H1 (cell line): ENCODE measurements around the gene SOS1. TPM values are rescaled to one million over a fixed set of nuclear protein-coding genes. Genes with fewer than 3 reads are reported as not detected.

Source experiments
- CTCF ChIA-PET: fragments of 300-600 bp; sonication (Branson Sonifier 250); formaldehyde crosslinking; loops from one replicate; lab custom pipeline; 2021; ENCODE audit not compliant: partially characterized antibody; lab: Charles Lee
- POLR2A ChIA-PET: fragments of 300-600 bp; sonication (Branson Sonifier 250); formaldehyde crosslinking; loops from one replicate; lab custom pipeline; 2021; ENCODE audit warnings: inconsistent platforms; ENCODE audit not compliant: partially characterized antibody; lab: Charles Lee
- DNase-seq, 2 experiments: peaks; one replicate each; pipeline versions ENCODE4 v3.0.0 to v3.0.0-alpha.2; 2010 to 2022; ENCODE audit warnings: low spot score in 2 of 2, low read depth in 1 of 2, mixed read lengths in 1 of 2
- FAIRE-seq: peaks from 2 replicates; lab custom pipeline; 2011; peaks lifted over from hg19 to GRCh38; lab: Jason Lieb, UNC
- H2AFZ ChIP-seq: 2 replicates; pipeline ENCODE4 v1.8.1; 2012; ENCODE audit warnings: low read length, inconsistent platforms
- H2AK5ac ChIP-seq: 2 replicates; pipeline ENCODE4 v1.6.1; 2013; ENCODE audit warnings: low read depth, low read length
- H2BK120ac ChIP-seq: replicated peaks from 2 replicates; pipeline ENCODE3; 2013; ENCODE audit warnings: low read depth, low read length, inconsistent platforms
- H2BK12ac ChIP-seq: 2 replicates; pipeline ENCODE4 v1.6.1; 2013; ENCODE audit warnings: low read depth, low read length
- H2BK15ac ChIP-seq: 2 replicates; pipeline ENCODE4 v1.6.1; 2013; ENCODE audit warnings: low read length
- H2BK20ac ChIP-seq: 2 replicates; pipeline ENCODE4 v1.6.1; 2013; ENCODE audit warnings: low read length
- H2BK5ac ChIP-seq: 2 replicates; pipeline ENCODE4 v1.6.1; 2013; ENCODE audit warnings: low read depth, low read length
- H3K14ac ChIP-seq: 2 replicates; pipeline ENCODE4 v1.6.1; 2013; ENCODE audit warnings: inconsistent platforms; ENCODE audit not compliant: insufficient read length
- H3K18ac ChIP-seq: 2 replicates; pipeline ENCODE4 v1.6.1; 2013; ENCODE audit warnings: low read length; ENCODE audit errors: extremely low read depth
- H3K23ac ChIP-seq: 2 replicates; pipeline ENCODE4 v1.6.1; 2013; ENCODE audit warnings: inconsistent platforms; ENCODE audit not compliant: insufficient read length
- H3K23me2 ChIP-seq: 2 replicates; pipeline ENCODE4 v1.6.1; 2013; ENCODE audit warnings: low read depth, low read length
- H3K27ac ChIP-seq: 2 replicates; pipeline ENCODE4 v1.6.1; 2011; ENCODE audit warnings: low read depth, low read length, inconsistent platforms
- H3K27me3 ChIP-seq, 4 experiments: replicated peaks in 1 of 4; 1 replicate in 1 of 4; 2 replicates in 3 of 4; pipeline versions ENCODE4 v1.6.1 to v1.8.1; 2011 to 2013; ENCODE audit warnings: low read length in 3 of 4, mild to moderate bottlenecking in 3 of 4, inconsistent platforms in 2 of 4, mixed read lengths in 2 of 4, moderate library complexity in 1 of 4; ENCODE audit not compliant: control insufficient read depth in 3 of 4, insufficient read depth in 3 of 4; ENCODE audit errors: extremely low read depth in 1 of 4
- H3K36me3 ChIP-seq, 4 experiments: 2 replicates each; pipeline versions ENCODE4 v1.6.1 to v1.8.1; 2011 to 2013; ENCODE audit warnings: mild to moderate bottlenecking in 4 of 4, low read length in 3 of 4, moderate library complexity in 2 of 4, control low read depth in 1 of 4, inconsistent platforms in 1 of 4; ENCODE audit not compliant: insufficient read depth in 4 of 4, control insufficient read depth in 2 of 4
- H3K4ac ChIP-seq: replicated peaks from 2 replicates; pipeline ENCODE3; 2013; ENCODE audit warnings: low read length, low read depth, mixed read lengths, inconsistent platforms; ENCODE audit not compliant: insufficient read length
- H3K4me1 ChIP-seq, 4 experiments: replicated peaks in 1 of 4; 1 replicate in 1 of 4; 2 replicates in 3 of 4; pipeline versions ENCODE4 v1.6.1 to v1.8.1; 2011 to 2013; ENCODE audit warnings: low read length in 3 of 4, inconsistent platforms in 2 of 4, mixed read lengths in 1 of 4; ENCODE audit not compliant: insufficient read depth in 4 of 4, control insufficient read depth in 3 of 4
- H3K4me2 ChIP-seq, 2 experiments: 2 replicates each; pipeline versions ENCODE4 v1.6.1 to v1.8.1; 2011 to 2013; ENCODE audit warnings: low read depth in 2 of 2, low read length in 2 of 2, control low read depth in 1 of 2, inconsistent platforms in 1 of 2, mild to moderate bottlenecking in 1 of 2; ENCODE audit not compliant: insufficient read depth in 1 of 2
- H3K4me3 ChIP-seq, 4 experiments: fragments of 200-600, 300-600 bp in 1 of 4; sonication (generic), shearing (Covaris generic), sonication (Bioruptor Twin) in 1 of 4; 2 replicates each; pipeline versions ENCODE4 v1.5.1 to v1.8.1; 2011 to 2016; ENCODE audit warnings: low read length in 4 of 4, low read depth in 3 of 4, control low read depth in 2 of 4, inconsistent platforms in 2 of 4, mild to moderate bottlenecking in 2 of 4, mixed read lengths in 1 of 4, moderate library complexity in 1 of 4; ENCODE audit not compliant: insufficient read depth in 2 of 4; ENCODE audit errors: extremely low read depth in 1 of 4
- H3K56ac ChIP-seq: replicated peaks from 2 replicates; pipeline ENCODE3; 2013; ENCODE audit warnings: low read depth, mild to moderate bottlenecking, mixed read lengths, low read length, inconsistent platforms; ENCODE audit not compliant: insufficient read length
- H3K79me1 ChIP-seq: 2 replicates; pipeline ENCODE4 v1.6.1; 2013; ENCODE audit warnings: low read depth, low read length, control low read depth
- H3K79me2 ChIP-seq, 2 experiments: 2 replicates each; pipeline versions ENCODE4 v1.6.1 to v1.8.1; 2012 to 2013; ENCODE audit warnings: low read length in 2 of 2, mild to moderate bottlenecking in 2 of 2, inconsistent platforms in 1 of 2; ENCODE audit not compliant: insufficient read depth in 2 of 2, control insufficient read depth in 1 of 2
- H3K9ac ChIP-seq, 4 experiments: replicated peaks in 1 of 4; 1 replicate in 1 of 4; 2 replicates in 3 of 4; pipeline versions ENCODE4 v1.6.1 to v1.8.1; 2011 to 2013; ENCODE audit warnings: low read depth in 3 of 4, low read length in 3 of 4, control low read depth in 2 of 4, mild to moderate bottlenecking in 2 of 4, moderate library complexity in 2 of 4, inconsistent platforms in 1 of 4; ENCODE audit errors: extremely low read depth in 1 of 4
- H3K9me3 ChIP-seq, 2 experiments: 2 replicates each; pipeline versions ENCODE4 v1.6.1 to v1.8.1; 2012 to 2013; ENCODE audit warnings: mild to moderate bottlenecking in 2 of 2, moderate library complexity in 2 of 2, control low read depth in 1 of 2, inconsistent platforms in 1 of 2, low read depth in 1 of 2, low read length in 1 of 2, mixed read lengths in 1 of 2; ENCODE audit not compliant: insufficient read depth in 2 of 2
- H4K20me1 ChIP-seq, 2 experiments: replicated peaks in 1 of 2; 2 replicates each; pipeline versions ENCODE3 to v1.8.1; 2011 to 2013; ENCODE audit warnings: inconsistent platforms in 2 of 2, low read length in 2 of 2, mild to moderate bottlenecking in 1 of 2; ENCODE audit not compliant: insufficient read depth in 2 of 2, control insufficient read depth in 1 of 2
- H4K5ac ChIP-seq: 2 replicates; pipeline ENCODE4 v1.6.1; 2013; ENCODE audit warnings: low read length, low read depth, mixed read lengths, inconsistent platforms; ENCODE audit not compliant: insufficient read length
- H4K8ac ChIP-seq: 2 replicates; pipeline ENCODE4 v1.8.0; 2013; ENCODE audit warnings: mild to moderate bottlenecking, moderate library complexity, low read length, inconsistent platforms; ENCODE audit not compliant: insufficient read depth; ENCODE audit errors: extremely low read depth
- H4K91ac ChIP-seq: replicated peaks from 2 replicates; pipeline ENCODE3; 2013; ENCODE audit warnings: low read length, mixed read lengths, inconsistent platforms; ENCODE audit not compliant: insufficient read length
- BRCA1 ChIP-seq: IDR thresholded peaks from 2 replicates; pipeline ENCODE4 v1.6.1; 2012; ENCODE audit warnings: low read depth, low read length, improper control_type of control experiment
- YY1 ChIP-seq: IDR thresholded peaks from 2 replicates; pipeline ENCODE4 v1.6.1; 2011; ENCODE audit warnings: low read depth, mild to moderate bottlenecking, low read length
- WGBS, 2 experiments: shearing (Covaris generic) in 1 of 2; methylation state at CpG; one replicate each; pipeline versions ENCODE4 v1.1.6 to v1.1.7; 2013 to 2015; ENCODE audit warnings: low lambda C conversion rate in 2 of 2, mixed read lengths in 2 of 2, inconsistent platforms in 1 of 2, low coverage in 1 of 2, missing lambda C conversion rate in 1 of 2; ENCODE audit not compliant: insufficient replicate concordance in 2 of 2, insufficient coverage in 1 of 2, insufficient read length in 1 of 2; ENCODE audit errors: extremely low coverage in 1 of 2, missing lambda C conversion rate in 1 of 2; 5-methylcytosine and 5-hydroxymethylcytosine counted together
- polyA plus RNA-seq, 7 experiments: library from polyadenylated mRNA; depleted of rRNA in 3 of 7; stranded (reverse) in 5 of 7; unstranded in 2 of 7; fragments of >200 nt in 5 of 7; fragments of 200-250 nt in 2 of 7; gene quantifications; 1 replicate in 5 of 7; 2 replicates in 1 of 7; 4 replicates in 1 of 7; pipeline versions ENCODE4 v1.2.1 to v1.2.3, GENCODE V29; 2011 to 2013; ENCODE audit warnings: missing spikeins in 2 of 7, mixed read lengths in 2 of 7
- total RNA-seq: library from RNA; stranded (reverse); fragmentation: NEBNext Ultra II Directional; extraction: Animal tissue kit (Norgen Biotek cat#: 25700); gene quantifications from 2 replicates; pipeline ENCODE4 v1.2.1, GENCODE V29; 2021

Gene SOS1
- total and polyA plus RNA-seq, 2 of the 8 experiments (the other 6 are each of a cell fraction or from before 2014, with no cell fraction given), result 25.7 to 27.0 TPM

DNA sequence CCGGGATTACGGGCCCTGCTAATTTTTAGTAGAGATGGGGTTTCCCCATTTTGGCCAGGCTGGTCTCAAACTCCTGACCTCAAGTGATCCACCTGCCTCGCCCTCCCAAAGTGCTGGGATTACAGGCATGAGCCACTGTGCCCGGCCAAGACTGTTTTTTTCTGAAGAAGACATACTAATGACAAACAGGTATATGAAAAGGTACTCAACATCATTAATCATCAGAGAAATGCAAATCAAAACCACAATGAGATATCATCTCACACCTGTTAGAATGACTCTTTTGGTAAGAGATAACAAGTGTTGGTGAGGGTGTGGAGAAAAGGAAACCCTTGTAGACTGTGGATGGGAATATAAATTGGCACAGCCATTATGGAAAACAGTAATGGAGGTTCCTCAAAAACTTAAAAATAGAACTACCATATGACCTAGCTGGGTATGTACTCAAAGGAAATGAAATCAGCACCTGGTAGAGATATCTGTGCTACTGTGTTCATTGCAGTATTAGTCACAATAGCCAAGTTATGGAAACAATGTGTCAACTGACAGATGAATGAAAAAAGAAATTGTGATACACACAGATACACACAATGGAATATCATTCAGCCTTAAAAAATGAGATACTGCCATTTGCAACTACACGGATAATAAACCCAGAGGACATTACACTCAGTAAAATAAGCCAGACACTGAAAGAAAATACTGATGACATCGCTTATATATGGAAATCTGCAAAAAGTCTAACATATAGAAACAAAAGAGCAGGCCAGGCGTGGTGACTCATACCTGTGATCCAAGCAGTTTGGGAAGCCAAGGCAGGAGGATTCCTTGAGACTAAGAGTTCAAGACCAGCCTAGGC, 20.8 kb downstream of the SOS1 start:
- H3K56ac ChIP-seq, result no peak overlapping the region
- H2AK5ac ChIP-seq, result no peak overlapping the region
- H2BK12ac ChIP-seq, result no peak overlapping the region
- H3K27ac ChIP-seq, result no peak overlapping the region
- H2BK15ac ChIP-seq, result no peak overlapping the region
- H2BK20ac ChIP-seq, result no peak overlapping the region
- peaks cover 2% of the 10 kb centered on the region; the same call in 1 of the 2 replicates for H3K79me1 ChIP-seq
- no peak overlapping the region for H2BK5ac ChIP-seq
- no peak overlapping the region for H3K23ac ChIP-seq
- no peak overlapping the region for H3K4me2 ChIP-seq
- CTCF ChIA-PET, result interaction anchor here (0.6 kb wide), 1 partner anchor 108 kb away, joined by 3 read pairs; no protein-coding TSS in a partner anchor
- H3K27me3 ChIP-seq, result no peaks in the 10 kb centered on the region
- 87% methylated on average over 7 of the region's 7 CpGs; no CpG with 5 or more reads in 1 of the 2 experiments for WGBS, 2 experiments
- no peaks in the 10 kb centered on the region for H3K23me2 ChIP-seq
- H2BK120ac ChIP-seq, result no peak overlapping the region
- FAIRE-seq, result no peak
- H3K9me3 ChIP-seq, result no peaks in the 10 kb centered on the region
- no peaks in the 10 kb centered on the region for H3K4me1 ChIP-seq
- no peak overlapping the region for H2AFZ ChIP-seq
- H3K4ac ChIP-seq, result no peak overlapping the region
- H3K9ac ChIP-seq, result no peak overlapping the region
- no peak overlapping the region for H3K18ac ChIP-seq
- H4K20me1 ChIP-seq, result peaks cover 2 to 5% of the 10 kb centered on the region in 2 experiments
- peaks cover 3 to 95% of the 10 kb centered on the region in 2 experiments; a peak in 3 of 4 replicates for H3K79me2 ChIP-seq
- POLR2A ChIA-PET, result no interaction called here
- H4K8ac ChIP-seq, result no peak overlapping the region
- H4K5ac ChIP-seq, result no peak overlapping the region
- no peak overlapping the region for H4K91ac ChIP-seq
- no peak for DNase-seq
- no peaks in the 10 kb centered on the region for H3K36me3 ChIP-seq
- H3K4me3 ChIP-seq, result no peak overlapping the region
- no peak overlapping the region for H3K14ac ChIP-seq
- TF ChIP-seq BRCA1 (no peak), YY1 (no peak)
